ENCODE results near the gene TNFRSF25. TPM values are rescaled to one million over a fixed set of nuclear protein-coding genes. Genes with fewer than 3 reads are reported as not detected.
A peak's percentile ranks its signal among the peaks of the same experiment; 100 is the strongest.

TNFRSF25 gene
- total and polyA plus RNA-seq, 8 donors = 0.98 to 26.7 (median 2.6) TPM

DNA sequence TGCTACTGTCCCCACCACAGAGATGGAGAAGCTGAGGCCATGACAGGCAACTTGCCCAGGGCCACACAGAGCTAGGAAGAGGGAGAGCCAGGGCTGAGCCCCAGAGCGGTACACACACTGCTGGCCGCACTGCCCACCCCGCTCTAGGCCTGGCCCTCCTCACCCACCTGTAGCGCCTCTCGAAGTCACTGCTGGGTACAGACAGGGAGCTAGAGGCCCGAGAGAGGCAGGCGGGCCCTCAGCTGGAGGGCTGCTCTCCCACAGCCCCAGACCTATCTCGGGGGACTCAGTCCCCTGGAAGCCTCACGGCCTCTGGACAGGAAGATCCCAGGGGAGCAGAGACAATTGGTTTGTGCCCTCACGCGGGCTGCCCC lies 42.8 kb upstream of the TNFRSF25 start:
- intact Hi-C loops (cut with DNase I) = no loop called here
- no peak for ATAC-seq
- 83 to 91% methylated on average over 8 to 11 of the region's 11 CpGs for WGBS, 2 donors
- no peaks in the 10 kb centered on the region for H3K9me3 ChIP-seq
- no peak overlapping the region for H3K27ac ChIP-seq
- FAIRE-seq = no peak
- no peaks in the 10 kb centered on the region for H3K27me3 ChIP-seq
- H3K36me3 ChIP-seq = no peaks in the 10 kb centered on the region
- peak in 1 of 6 donors; percentile 51 for DNase-seq
- H3K4me1 ChIP-seq = no peaks in the 10 kb centered on the region
- H3K4me3 ChIP-seq = no peak overlapping the region
- TF ChIP-seq, protein P1, sequence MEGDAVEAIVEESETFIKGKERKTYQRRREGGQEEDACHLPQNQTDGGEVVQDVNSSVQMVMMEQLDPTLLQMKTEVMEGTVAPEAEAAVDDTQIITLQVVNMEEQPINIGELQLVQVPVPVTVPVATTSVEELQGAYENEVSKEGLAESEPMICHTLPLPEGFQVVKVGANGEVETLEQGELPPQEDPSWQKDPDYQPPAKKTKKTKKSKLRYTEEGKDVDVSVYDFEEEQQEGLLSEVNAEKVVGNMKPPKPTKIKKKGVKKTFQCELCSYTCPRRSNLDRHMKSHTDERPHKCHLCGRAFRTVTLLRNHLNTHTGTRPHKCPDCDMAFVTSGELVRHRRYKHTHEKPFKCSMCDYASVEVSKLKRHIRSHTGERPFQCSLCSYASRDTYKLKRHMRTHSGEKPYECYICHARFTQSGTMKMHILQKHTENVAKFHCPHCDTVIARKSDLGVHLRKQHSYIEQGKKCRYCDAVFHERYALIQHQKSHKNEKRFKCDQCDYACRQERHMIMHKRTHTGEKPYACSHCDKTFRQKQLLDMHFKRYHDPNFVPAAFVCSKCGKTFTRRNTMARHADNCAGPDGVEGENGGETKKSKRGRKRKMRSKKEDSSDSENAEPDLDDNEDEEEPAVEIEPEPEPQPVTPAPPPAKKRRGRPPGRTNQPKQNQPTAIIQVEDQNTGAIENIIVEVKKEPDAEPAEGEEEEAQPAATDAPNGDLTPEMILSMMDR (IDR thresholded peaks at IDR 0.05) = no peak

DNA sequence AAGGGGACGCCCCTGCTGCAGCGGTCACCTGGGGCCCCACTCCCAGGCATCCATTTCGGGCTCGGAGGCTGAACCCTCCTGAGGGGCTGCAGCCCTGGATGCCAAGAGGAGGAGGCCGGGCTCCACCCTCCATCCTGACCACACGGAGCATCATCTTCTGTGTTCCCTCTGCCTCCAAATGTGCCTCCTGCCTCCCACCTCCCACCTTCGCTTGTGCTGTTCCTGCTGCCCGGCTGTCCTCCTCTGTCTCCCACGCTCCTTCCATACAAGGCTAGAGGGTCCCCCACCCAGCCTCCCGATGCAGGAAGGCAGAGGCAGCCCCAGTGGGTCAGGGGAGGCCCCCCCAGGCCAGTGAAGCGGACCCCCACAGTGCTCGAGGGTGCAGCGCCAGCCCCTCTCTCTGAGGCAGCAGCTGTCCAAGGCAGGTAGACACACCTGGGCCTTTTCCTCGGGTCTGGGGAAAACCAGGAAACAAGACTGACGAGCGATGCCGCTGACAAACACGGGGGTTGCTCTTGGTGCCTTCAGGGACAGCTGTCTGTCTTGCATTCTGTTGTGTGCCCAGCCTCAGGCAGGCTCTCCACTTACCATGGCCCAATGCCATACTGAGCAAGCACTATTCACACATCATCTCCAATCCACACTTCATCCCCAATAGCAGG lies 42.3 kb upstream of the TNFRSF25 start:
- H3K4me1 ChIP-seq = no peaks in the 10 kb centered on the region
- no peaks in the 10 kb centered on the region for H3K36me3 ChIP-seq
- TF ChIP-seq, protein P1 (IDR thresholded peaks at IDR 0.05) = no peak
- no peak for DNase-seq
- WGBS, 2 donors = 68 to 71% methylated on average over 18 of the region's 18 CpGs
- no peak overlapping the region for H3K4me3 ChIP-seq
- intact Hi-C loops (cut with DNase I) = no loop called here
- no peak for ATAC-seq
- H3K27me3 ChIP-seq = no peaks in the 10 kb centered on the region
- no peak overlapping the region for H3K27ac ChIP-seq
- no peak for FAIRE-seq
- no peaks in the 10 kb centered on the region for H3K9me3 ChIP-seq

DNA sequence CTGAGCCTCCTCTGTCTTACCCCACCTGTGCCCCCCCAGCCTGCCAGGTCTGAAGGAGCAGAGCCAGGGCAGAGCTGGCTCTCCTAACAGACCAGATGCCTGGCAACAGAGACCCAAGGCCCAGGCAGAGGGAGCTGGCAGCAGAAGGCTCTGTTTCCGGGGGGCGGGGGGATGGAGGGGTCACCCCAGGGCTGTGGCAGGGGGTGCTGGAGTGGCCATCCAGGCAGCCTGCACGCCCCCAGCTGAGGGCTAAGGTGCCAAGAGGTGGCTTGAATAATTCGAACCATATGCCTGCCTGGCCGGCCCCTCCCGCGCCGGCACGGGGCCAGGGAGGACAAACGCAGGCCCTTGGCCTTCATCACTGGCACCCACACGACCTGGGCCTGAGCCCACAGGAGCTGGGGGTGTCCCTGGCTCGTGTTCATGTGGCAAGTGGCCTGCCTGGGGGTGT lies 41.5 kb upstream of the TNFRSF25 start:
- Histone ChIP-seq H3K4me1 (no peaks in the 10 kb centered on the region), H3K27me3 (no peaks in the 10 kb centered on the region), H3K27ac (no peak overlapping the region), H3K36me3 (no peaks in the 10 kb centered on the region), H3K4me3 (no peak overlapping the region), H3K9me3 (no peaks in the 10 kb centered on the region)
- FAIRE-seq (no peak), ATAC-seq (no peak), DNase-seq (peak in 1 of 6 donors; percentile 65)
- intact Hi-C loops (cut with DNase I) = no loop called here
- TF ChIP-seq, protein P1 (IDR thresholded peaks at IDR 0.05) = no peak
- 63 to 75% methylated on average over 12 of the region's 12 CpGs for WGBS, 2 donors

DNA sequence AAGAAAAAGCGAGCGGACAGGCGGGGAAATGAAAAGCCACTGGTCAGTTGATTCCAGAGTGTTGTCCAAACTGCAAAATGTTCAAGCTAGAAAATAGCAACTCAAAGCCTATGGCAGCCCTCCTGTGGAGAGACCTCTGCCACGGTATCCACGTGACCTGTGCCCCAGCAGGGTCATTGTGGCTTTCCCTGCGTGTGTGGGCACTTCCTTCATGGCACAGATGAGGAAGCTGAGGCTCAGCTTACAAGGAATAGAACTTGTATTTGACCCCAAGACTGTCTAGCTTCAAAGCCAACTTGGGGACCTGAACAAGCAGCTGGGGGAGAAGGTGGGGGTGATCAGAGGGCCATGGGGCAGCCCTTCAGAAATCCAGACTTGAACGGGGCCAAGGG lies 41.1 kb upstream of the TNFRSF25 start:
- H3K4me3 ChIP-seq = no peak overlapping the region
- no peaks in the 10 kb centered on the region for H3K4me1 ChIP-seq
- ATAC-seq (peak in 1 of 4 donors; percentile 60), FAIRE-seq (no peak), DNase-seq (no peak)
- TF ChIP-seq, protein P1 (IDR thresholded peaks at IDR 0.05) = no peak
- H3K27ac ChIP-seq = no peak overlapping the region
- WGBS, 2 donors = 65 to 79% methylated on average over 7 of the region's 7 CpGs
- no peaks in the 10 kb centered on the region for H3K9me3 ChIP-seq
- H3K36me3 ChIP-seq = no peaks in the 10 kb centered on the region
- intact Hi-C loops (cut with DNase I) = no loop called here
- no peaks in the 10 kb centered on the region for H3K27me3 ChIP-seq

DNA sequence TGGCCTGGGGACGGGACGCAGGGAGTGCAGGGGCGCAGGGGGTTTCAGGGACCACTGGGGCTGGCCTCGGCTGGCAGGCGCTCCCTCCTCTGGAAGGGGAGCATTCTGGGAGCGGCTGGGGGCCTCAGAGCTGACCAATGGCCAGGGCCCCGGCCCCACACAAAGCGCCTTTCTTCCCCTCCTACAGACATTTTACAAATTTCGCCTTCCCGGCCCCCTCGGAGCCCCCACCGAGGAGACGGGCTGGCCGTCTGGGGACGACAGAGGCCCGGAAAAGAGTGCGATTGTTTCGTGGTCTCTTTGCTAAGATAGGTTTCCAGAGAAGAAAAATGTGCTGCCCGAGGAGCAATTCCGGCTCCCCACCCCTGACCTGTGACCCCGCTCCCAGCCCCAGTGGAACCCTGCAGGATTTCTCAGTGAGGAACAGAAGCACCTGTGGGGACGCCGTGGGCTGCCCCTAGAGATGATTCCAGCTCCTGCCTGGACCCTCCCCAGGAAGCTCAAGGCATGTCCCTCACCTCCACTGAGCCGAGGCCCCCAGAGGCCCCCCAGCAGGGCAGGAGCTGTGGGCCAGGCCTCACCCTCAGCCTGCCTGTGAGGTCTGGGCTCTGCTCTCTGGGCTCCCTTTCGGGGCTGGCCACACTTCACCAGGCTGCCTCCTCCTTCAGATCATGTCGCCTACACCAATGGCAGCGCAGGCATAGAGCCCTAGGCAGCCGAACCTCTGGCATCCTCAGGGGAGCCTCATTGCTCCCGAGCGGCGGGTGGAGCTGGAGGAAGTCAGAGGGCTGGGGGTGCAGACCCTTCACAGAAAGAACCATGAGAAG lies 40.5 kb upstream of the TNFRSF25 start:
- Histone ChIP-seq H3K27me3 (no peaks in the 10 kb centered on the region), H3K36me3 (no peaks in the 10 kb centered on the region), H3K27ac (no peak overlapping the region), H3K9me3 (no peaks in the 10 kb centered on the region), H3K4me3 (no peak overlapping the region), H3K4me1 (no peaks in the 10 kb centered on the region)
- FAIRE-seq = no peak
- TF ChIP-seq, protein P1 (IDR thresholded peaks at IDR 0.05) = no peak
- WGBS, 2 donors = 65 to 80% methylated on average over 31 of the region's 31 CpGs
- intact Hi-C loops (cut with DNase I) = no loop called here
- peak in 1 of 6 donors; percentile 37 for DNase-seq
- no peak for ATAC-seq

Data from pancreas (tissue), 10 donors.